Stimulated activated CD4-positive, alpha-beta T cell treated with anti-CD3 and anti-CD28 coated beads, TNF-alpha, amount 100 ng/mL, for 4 hours (primary cell): ENCODE results near the gene XPNPEP2.

Experiments
- DNase-seq, 3 experiments: peaks; one replicate each; pipeline ENCODE4 v3.0.0-alpha.2; 2020; ENCODE audit warnings: low read depth in 3 of 3

Gene XPNPEP2

GRCh38 chrX:129798456-129798855 lies 59.7 kb downstream of the XPNPEP2 start:
- no peak for DNase-seq

- DNase-seq = no peak
Observed at GRCh38 chrX:129798888-129799287, 60.1 kb downstream of the XPNPEP2 start.

- no peak for DNase-seq
Observed at GRCh38 chrX:129800186-129800585, 61.4 kb downstream of the XPNPEP2 start.

GRCh38 chrX:129802863-129803262 lies 64.1 kb downstream of the XPNPEP2 start:
- no peak for DNase-seq

- DNase-seq = no peak
Observed at GRCh38 chrX:129804806-129805205, 66.0 kb downstream of the XPNPEP2 start.

- DNase-seq = no peak
Observed at GRCh38 chrX:129808158-129808828, 69.5 kb downstream of the XPNPEP2 start.

GRCh38 chrX:129808829-129809796 lies 70.3 kb downstream of the XPNPEP2 start:
- DNase-seq = no peak

- DNase-seq = no peak
Observed at GRCh38 chrX:129813662-129814368, 75.0 kb downstream of the XPNPEP2 start.

- DNase-seq = no peak
Observed at GRCh38 chrX:129818123-129818522, 79.3 kb downstream of the XPNPEP2 start.
